K562 (cell line): Measurements from ENCODE around the gene MLLT1. TPM values are rescaled to one million over a fixed set of nuclear protein-coding genes. Genes with fewer than 3 reads are reported as not detected.
"Not testable (repeated sequence)": the region's sequence is repeated elsewhere in the genome, so short reads cannot be mapped to it uniquely, and the experiment has no call there.

Source experiments
- ATAC-seq: fragments of 200-7000 bp; cut with Tn5 transposase; 3 replicates; pipeline ENCODE4 v1.9.1; 2020; ENCODE audit warnings: moderate library complexity
- BruUV-seq: library from RNA; stranded (reverse); fragments of 400-500 nt; replicated peaks from 2 replicates; lab custom pipeline; 2021; lab: Mats Ljungman, UMichigan
- CTCF ChIA-PET: fragments of 300-600 bp; formaldehyde crosslinking; extraction: SDS; loops from one replicate; lab custom pipeline; 2021; ENCODE audit warnings: low intra/inter-chr PET ratio; lab: Yijun Ruan, JAX
- POLR2A ChIA-PET: fragments of 300-600, 350-650 bp; sonication (Branson Sonifier 250); formaldehyde crosslinking; extraction: SDS; loops from one replicate; lab custom pipeline; 2021; ENCODE audit warnings: antibody characterized with exemption, inconsistent platforms; lab: Yijun Ruan, JAX
- DNase-seq, 4 experiments: peaks; one replicate each; pipeline versions ENCODE4 v3.0.0 to v3.0.0-alpha.2; 2011 to 2018; ENCODE audit warnings: low spot score in 3 of 4, mixed read lengths in 3 of 4; ENCODE audit errors: extremely low read depth in 1 of 4
- FAIRE-seq: peaks from 2 replicates; lab custom pipeline; 2011; peaks lifted over from hg19 to GRCh38; lab: Jason Lieb, UNC
- H2AFZ ChIP-seq: 2 replicates; pipeline ENCODE4 v1.6.0; 2011; ENCODE audit warnings: low read depth, low read length, control low read depth, inconsistent platforms
- H3K27ac ChIP-seq: fragments of 200-600 bp; 3 replicates; pipeline ENCODE4 v1.8.0; 2011; ENCODE audit warnings: low read depth, mild to moderate bottlenecking, control low read depth, inconsistent platforms, low read length, moderate library complexity, mixed read lengths; ENCODE audit errors: extremely low read depth
- H3K27me3 ChIP-seq, 2 experiments: fragments of 300-600 bp in 1 of 2; 2 replicates in 1 of 2; 3 replicates in 1 of 2; pipeline versions ENCODE4 v1.6.0 to v1.8.0; 2011; ENCODE audit warnings: inconsistent platforms in 2 of 2, low read length in 2 of 2, mild to moderate bottlenecking in 1 of 2, mixed read lengths in 1 of 2, moderate library complexity in 1 of 2; ENCODE audit not compliant: control insufficient read depth in 2 of 2, insufficient read depth in 2 of 2
- H3K36me3 ChIP-seq: fragments of 300-600 bp; 3 replicates; pipeline ENCODE4 v1.8.0; 2011; ENCODE audit warnings: mild to moderate bottlenecking, low read length, inconsistent platforms; ENCODE audit not compliant: control insufficient read depth, insufficient read depth
- H3K4me1 ChIP-seq, 2 experiments: fragments of 200-600 bp in 1 of 2; replicated peaks in 1 of 2; 2 replicates in 1 of 2; 3 replicates in 1 of 2; pipeline versions ENCODE4 v1.5.1 to v1.8.0; 2011; ENCODE audit warnings: inconsistent platforms in 2 of 2, low read length in 2 of 2, mild to moderate bottlenecking in 1 of 2, mixed read lengths in 1 of 2, moderate library complexity in 1 of 2; ENCODE audit not compliant: control insufficient read depth in 2 of 2, insufficient read depth in 2 of 2
- H3K4me2 ChIP-seq: 2 replicates; pipeline ENCODE4 v1.6.1; 2011; ENCODE audit warnings: low read length, control low read depth, inconsistent platforms, mixed read lengths; ENCODE audit not compliant: insufficient read depth
- H3K4me3 ChIP-seq: fragments of 200-600 bp; sonication (generic), shearing (Covaris generic); 2 replicates; pipeline ENCODE4 v1.5.1; 2016; ENCODE audit warnings: control low read depth, inconsistent platforms
- H3K79me2 ChIP-seq: fragments of 200-600 bp; 3 replicates; pipeline ENCODE4 v1.8.0; 2011; ENCODE audit warnings: low read length, inconsistent platforms; ENCODE audit not compliant: control insufficient read depth, insufficient read depth
- H3K9ac ChIP-seq, 2 experiments: 2 replicates each; pipeline versions ENCODE4 v1.6.0 to v1.6.1; 2011; ENCODE audit warnings: low read depth in 2 of 2, low read length in 2 of 2, control low read depth in 1 of 2, inconsistent platforms in 1 of 2, mild to moderate bottlenecking in 1 of 2, mixed read lengths in 1 of 2; ENCODE audit not compliant: insufficient read depth in 1 of 2
- H3K9me1 ChIP-seq: one replicate; pipeline ENCODE4 v1.6.0; 2011; ENCODE audit warnings: inconsistent platforms, mild to moderate bottlenecking, low read length, moderate library complexity; ENCODE audit not compliant: control insufficient read depth, insufficient read depth
- H3K9me3 ChIP-seq: replicated peaks from 2 replicates; pipeline ENCODE4 v1.5.1; 2011; ENCODE audit warnings: low read depth, low read length, inconsistent platforms; ENCODE audit not compliant: control insufficient read depth, insufficient read depth
- H4K20me1 ChIP-seq: replicated peaks from 2 replicates; pipeline ENCODE4 v1.6.1; 2011; ENCODE audit warnings: low read length, inconsistent platforms, mixed read lengths; ENCODE audit not compliant: control insufficient read depth, insufficient read depth
- BHLHE40 ChIP-seq: IDR thresholded peaks from 2 replicates; pipeline ENCODE4 v1.6.1; 2011; ENCODE audit warnings: low read length, improper control_type of control experiment
- HOMEZ ChIP-seq: fragments of 250-450 bp; sonication (Bioruptor Pico); IDR thresholded peaks from 2 replicates; pipeline ENCODE4 v1.4.0; 2020; ENCODE audit warnings: mild to moderate bottlenecking, moderate library complexity
- KHSRP ChIP-seq: fragments of 450-650 bp; IDR thresholded peaks from 2 replicates; pipeline ENCODE4 v1.6.1; 2017
- KLF13 ChIP-seq: fragments of 450-650 bp; IDR thresholded peaks from 2 replicates; pipeline ENCODE4 v1.6.1; 2016; ENCODE audit warnings: missing genetic modification characterization, low read depth, mild to moderate bottlenecking, missing compliant biosample characterization, moderate library complexity, borderline replicate concordance
- MAFG ChIP-seq: fragments of 450-650 bp; conservative IDR thresholded peaks from 2 replicates; pipeline ENCODE4 v1.6.1; 2016; ENCODE audit warnings: missing genetic modification characterization, missing compliant biosample characterization
- ZC3H4 ChIP-seq: sonication (generic); formaldehyde crosslinking; IDR thresholded peaks from 2 replicates; pipeline ENCODE4 v1.9.0; 2021; ENCODE audit warnings: missing genetic modification reagents, borderline replicate concordance
- ZNF146 ChIP-seq: IDR thresholded peaks from one replicate; pipeline ENCODE4 v1.6.1; 2018; ENCODE audit warnings: missing compliant biosample characterization; ENCODE audit not compliant: unreplicated experiment
- ZNF79 ChIP-seq: fragments of 250-450 bp; sonication (Bioruptor Pico); IDR thresholded peaks from 2 replicates; pipeline ENCODE4 v1.4.0; 2020; ENCODE audit warnings: low read depth, mild to moderate bottlenecking, moderate library complexity
- WGBS: fragments of 100-300 bp; shearing (Covaris generic); methylation state at CpG from one replicate; pipeline ENCODE4 v1.1.6; 2016; ENCODE audit warnings: low coverage, mixed read lengths; ENCODE audit not compliant: insufficient coverage; ENCODE audit errors: missing lambda C conversion rate; 5-methylcytosine and 5-hydroxymethylcytosine counted together
- in situ Hi-C: fragments of 300-500 bp; cut with MboI; formaldehyde crosslinking; loops from 4 replicates; pipeline ENCODE4 v1.15.0; 2018; ENCODE audit warnings: inconsistent platforms, mixed read lengths
- intact Hi-C: fragments of 100-400 bp; cut with micrococcal nuclease; formaldehyde crosslinking; loops from 2 replicates; pipeline ENCODE4 v1.14.2; 2022
- polyA plus RNA-seq, 8 experiments: library from polyadenylated mRNA; depleted of rRNA in 4 of 8; stranded (reverse) in 5 of 8; unstranded in 3 of 8; fragments of >200 nt; fragmentation: Nextera tagmentation in 2 of 8; fragmentation: Illumina TruSeq in 1 of 8; extraction: Ambion mirVana in 2 of 8; extraction: Trizol in 1 of 8; gene quantifications; 2 replicates each; pipeline versions ENCODE4 v1.2.1 to v1.2.3, GENCODE V29; 2011 to 2014; ENCODE audit warnings: inconsistent platforms in 1 of 8, missing spikeins in 1 of 8
- total RNA-seq, 7 experiments: library from RNA; depleted of rRNA in 6 of 7; stranded (reverse); fragments of >200 nt in 6 of 7; fragmentation: Illumina TruSeq in 2 of 7; extraction: Trizol in 2 of 7; gene quantifications; 2 replicates each; pipeline versions ENCODE4 v1.2.1 to v1.2.3, GENCODE V29; 2011 to 2021; ENCODE audit warnings: low replicate concordance in 1 of 7
- TF ChIP-seq, protein P1 (sequence below): IDR thresholded peaks from 2 replicates; pipeline ENCODE4 v1.6.1; 2011; ENCODE audit not compliant: insufficient read length; ENCODE audit errors: extremely low read depth
- TF ChIP-seq, protein P2 (sequence below): sonication (generic); formaldehyde crosslinking; IDR thresholded peaks from 2 replicates; pipeline ENCODE4 v1.8.0; 2023; ENCODE audit warnings: mild to moderate bottlenecking, missing genetic modification reagents
- TF ChIP-seq, protein P3 (sequence below): sonication (generic); formaldehyde crosslinking; IDR thresholded peaks from 2 replicates; pipeline ENCODE4 v1.9.0; 2022; ENCODE audit warnings: mild to moderate bottlenecking, missing genetic modification reagents

MLLT1 gene
- total and polyA plus RNA-seq, 9 of the 15 experiments (the other 6 are each of a cell fraction or from before 2014, with no cell fraction given): 0.23 to 63.5 (median 15.4) TPM

DNA sequence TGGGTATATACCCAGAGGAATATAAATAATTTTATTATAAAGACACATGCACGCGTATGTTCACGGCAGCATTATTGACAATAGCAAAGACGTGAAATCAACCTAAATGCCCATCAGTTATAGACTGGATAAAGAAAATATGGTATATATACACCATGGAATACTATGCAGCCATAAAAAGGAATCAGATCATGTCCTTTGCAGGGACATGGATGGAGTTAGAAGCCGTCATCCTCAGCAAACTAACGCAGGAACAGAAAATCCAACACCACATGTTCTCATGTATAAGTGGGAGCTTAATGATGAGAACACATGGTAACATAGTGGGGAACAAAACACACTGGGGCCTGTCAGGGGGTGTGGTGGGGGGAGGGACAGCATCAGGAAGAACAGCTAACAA, 2.6 kb upstream of the MLLT1 start:
- H4K20me1 ChIP-seq, DNase-seq, CTCF ChIA-PET, BruUV-seq, H3K36me3 ChIP-seq, FAIRE-seq, H3K27ac ChIP-seq: not testable (repeated sequence)
- WGBS: 28% methylated on average over 6 of the region's 6 CpGs
- TF ChIP-seq ZNF146 (CRISPR knock-in tag): peak; percentile 86
- TF ChIP-seq, all 486 proteins: peak for 1; not testable (repeated sequence) for 485
- peaks cover 12 to 15% of the 10 kb centered on the region in 2 experiments for H3K4me1 ChIP-seq
- peaks cover 21% of the 10 kb centered on the region for H3K79me2 ChIP-seq
- ATAC-seq, H3K4me3 ChIP-seq, in situ Hi-C loops, H3K4me2 ChIP-seq, H3K9ac ChIP-seq, H3K27me3 ChIP-seq, H3K9me3 ChIP-seq, H3K9me1 ChIP-seq, H2AFZ ChIP-seq: not testable (repeated sequence)
- POLR2A ChIA-PET: interaction anchor here (1.2 kb wide), 1 partner anchor 122 kb away, joined by 3 read pairs; no protein-coding TSS in a partner anchor
- intact Hi-C loops: loop anchor here (5.0 kb wide), 1 partner anchor 65 kb away; no protein-coding TSS in a partner anchor

DNA sequence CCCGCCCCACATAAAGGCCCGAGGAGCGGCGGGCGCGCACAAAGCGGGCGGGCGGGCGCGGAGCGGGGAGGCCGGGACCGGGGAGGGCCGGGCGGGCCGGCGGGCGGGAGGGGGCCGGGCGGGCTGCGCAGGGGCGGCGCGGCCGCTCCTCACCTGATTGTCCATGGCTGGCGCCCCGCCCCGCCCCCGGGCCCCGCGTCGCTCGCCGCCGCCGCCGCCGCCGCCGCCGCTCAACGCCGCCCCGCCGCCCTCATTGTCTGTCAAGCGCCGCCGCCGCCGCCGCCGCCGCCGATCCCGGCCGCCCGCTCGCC, 200 bp downstream of the MLLT1 start:
- in situ Hi-C loops: no loop called here
- no CpG with 5 or more reads among the region's 59 CpGs for WGBS
- H3K9me3 ChIP-seq: no peaks in the 10 kb centered on the region
- DNase-seq: peak in 2 of 4 experiments; percentile 90 to 93
- no peaks in the 10 kb centered on the region for H3K27me3 ChIP-seq
- intact Hi-C loops: no loop called here
- H3K9ac ChIP-seq: peak overlapping the region; percentile 90 to 99; a peak in 3 of 4 replicates
- POLR2A ChIA-PET: interaction anchor here (1.2 kb wide), 1 partner anchor 12 kb away, joined by 5 read pairs; no protein-coding TSS in a partner anchor
- BruUV-seq: no TSS peak
- CTCF ChIA-PET: interaction anchor here (0.5 kb wide), 1 partner anchor 82 kb away, joined by 4 read pairs; the partner anchor contains the start of gene CLPP
- H3K27ac ChIP-seq: peak overlapping the region; percentile 79
- peaks cover 40 to 43% of the 10 kb centered on the region in 2 experiments for H3K4me1 ChIP-seq
- ATAC-seq: peak; percentile 8; the same call in 2 of the 3 replicates
- H2AFZ ChIP-seq: no peak overlapping the region
- peak overlapping the region; percentile 98 for H3K4me3 ChIP-seq
- no peaks in the 10 kb centered on the region for H3K9me1 ChIP-seq
- no peak for FAIRE-seq
- peaks cover 14% of the 10 kb centered on the region; the same call in 1 of the 2 replicates for H4K20me1 ChIP-seq
- peaks cover 27% of the 10 kb centered on the region; the same call in 2 of the 3 replicates for H3K36me3 ChIP-seq
- H3K79me2 ChIP-seq: peaks cover 49% of the 10 kb centered on the region
- H3K4me2 ChIP-seq: peak overlapping the region; percentile 86; the same call in 1 of the 2 replicates
- TF ChIP-seq, protein P1, sequence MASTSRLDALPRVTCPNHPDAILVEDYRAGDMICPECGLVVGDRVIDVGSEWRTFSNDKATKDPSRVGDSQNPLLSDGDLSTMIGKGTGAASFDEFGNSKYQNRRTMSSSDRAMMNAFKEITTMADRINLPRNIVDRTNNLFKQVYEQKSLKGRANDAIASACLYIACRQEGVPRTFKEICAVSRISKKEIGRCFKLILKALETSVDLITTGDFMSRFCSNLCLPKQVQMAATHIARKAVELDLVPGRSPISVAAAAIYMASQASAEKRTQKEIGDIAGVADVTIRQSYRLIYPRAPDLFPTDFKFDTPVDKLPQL: no peak
- TF ChIP-seq HOMEZ (CRISPR knock-in tag) (no peak), ZC3H4 (no peak), KHSRP (no peak), BHLHE40 (no peak), KLF13 (tag) (no peak), MAFG (tag) (no peak), ZNF79 (no peak)
- TF ChIP-seq, protein P2, sequence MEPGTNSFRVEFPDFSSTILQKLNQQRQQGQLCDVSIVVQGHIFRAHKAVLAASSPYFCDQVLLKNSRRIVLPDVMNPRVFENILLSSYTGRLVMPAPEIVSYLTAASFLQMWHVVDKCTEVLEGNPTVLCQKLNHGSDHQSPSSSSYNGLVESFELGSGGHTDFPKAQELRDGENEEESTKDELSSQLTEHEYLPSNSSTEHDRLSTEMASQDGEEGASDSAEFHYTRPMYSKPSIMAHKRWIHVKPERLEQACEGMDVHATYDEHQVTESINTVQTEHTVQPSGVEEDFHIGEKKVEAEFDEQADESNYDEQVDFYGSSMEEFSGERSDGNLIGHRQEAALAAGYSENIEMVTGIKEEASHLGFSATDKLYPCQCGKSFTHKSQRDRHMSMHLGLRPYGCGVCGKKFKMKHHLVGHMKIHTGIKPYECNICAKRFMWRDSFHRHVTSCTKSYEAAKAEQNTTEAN (CRISPR knock-in tag): no peak
- TF ChIP-seq, protein P3, sequence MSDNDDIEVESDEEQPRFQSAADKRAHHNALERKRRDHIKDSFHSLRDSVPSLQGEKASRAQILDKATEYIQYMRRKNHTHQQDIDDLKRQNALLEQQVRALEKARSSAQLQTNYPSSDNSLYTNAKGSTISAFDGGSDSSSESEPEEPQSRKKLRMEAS (CRISPR knock-in tag): no peak
